Measurements from ENCODE around the gene XRRA1. TPM values are rescaled to one million over a fixed set of nuclear protein-coding genes. Genes with fewer than 3 reads are reported as not detected.
A peak's percentile ranks its signal among the peaks of the same experiment; 100 is the strongest.
"Not testable (repeated sequence)": the region's sequence is repeated elsewhere in the genome, so short reads cannot be mapped to it uniquely, and the experiment has no call there.

XRRA1 gene
- total RNA-seq, 2 donors from 2014 or later: 5.3 to 13.8 TPM

DNA sequence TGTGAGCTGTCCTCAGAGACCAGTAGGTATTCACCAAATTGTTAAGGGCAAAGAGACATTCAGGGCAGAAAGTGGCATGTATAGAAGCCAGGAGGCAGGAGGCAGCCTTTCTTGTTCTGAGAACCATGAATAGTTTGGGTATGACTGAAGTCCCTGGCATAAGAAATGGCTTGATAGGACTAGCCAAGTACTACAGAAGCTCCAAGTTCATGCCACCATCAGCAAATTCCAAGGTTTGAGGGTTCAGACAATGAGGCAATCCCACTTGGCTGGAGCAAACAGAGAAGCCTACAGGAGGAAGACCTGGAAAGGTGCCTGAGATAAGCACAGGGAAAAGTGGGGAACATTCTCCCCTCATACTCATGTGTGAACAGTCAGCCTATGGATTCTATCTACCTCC lies 25.8 kb downstream of the XRRA1 start:
- intact Hi-C loops (cut with DNase I): loop anchor here in 1 of 2 donors (10.0 kb wide), 1 partner anchor 322 kb away; the partner anchor contains the start of gene TPBGL
- ATAC-seq (no peak), DNase-seq (no peak)

DNA sequence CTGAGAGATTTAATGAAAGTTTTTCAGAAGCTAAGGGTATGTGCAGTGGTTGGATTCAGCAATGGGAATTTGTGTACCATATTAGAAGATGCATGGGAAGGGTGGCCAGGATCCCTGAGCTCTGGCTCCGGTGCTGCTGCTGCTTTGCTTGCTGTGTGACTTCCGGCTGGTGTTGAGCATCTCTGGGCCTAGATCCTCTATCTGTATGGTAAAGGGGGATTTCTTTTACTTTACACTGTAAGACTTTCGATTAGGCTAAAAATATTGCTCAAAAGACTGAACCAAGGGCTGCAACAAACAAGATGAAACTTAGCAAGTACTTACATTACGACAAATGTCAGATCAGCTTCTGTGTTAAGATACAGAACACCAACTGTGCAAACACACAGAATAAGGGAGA lies 39.1 kb downstream of the XRRA1 start:
- no peak for DNase-seq
- no peak for ATAC-seq
- intact Hi-C loops (cut with DNase I): no loop called here

DNA sequence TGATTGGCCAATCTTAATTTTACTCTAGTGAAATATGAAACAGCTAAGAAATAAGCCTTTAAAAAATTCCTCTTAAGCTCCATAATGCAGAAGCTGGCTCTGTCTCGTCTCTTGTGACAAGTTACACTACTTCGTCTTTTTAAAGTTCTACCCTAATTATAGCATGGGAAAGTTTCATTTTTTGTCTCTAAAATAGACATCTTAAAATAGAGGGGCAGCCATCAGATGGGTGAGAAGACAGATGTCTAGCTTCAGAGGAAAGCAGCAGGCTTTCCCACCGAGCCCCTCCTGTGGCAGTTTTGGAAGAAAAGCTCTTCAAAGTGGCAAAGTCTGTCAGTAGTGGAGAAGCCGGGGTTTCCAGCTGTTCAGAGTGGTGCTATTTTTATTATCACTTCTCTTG lies 39.5 kb downstream of the XRRA1 start:
- no peak for ATAC-seq
- DNase-seq: no peak
- intact Hi-C loops (cut with DNase I): no loop called here

DNA sequence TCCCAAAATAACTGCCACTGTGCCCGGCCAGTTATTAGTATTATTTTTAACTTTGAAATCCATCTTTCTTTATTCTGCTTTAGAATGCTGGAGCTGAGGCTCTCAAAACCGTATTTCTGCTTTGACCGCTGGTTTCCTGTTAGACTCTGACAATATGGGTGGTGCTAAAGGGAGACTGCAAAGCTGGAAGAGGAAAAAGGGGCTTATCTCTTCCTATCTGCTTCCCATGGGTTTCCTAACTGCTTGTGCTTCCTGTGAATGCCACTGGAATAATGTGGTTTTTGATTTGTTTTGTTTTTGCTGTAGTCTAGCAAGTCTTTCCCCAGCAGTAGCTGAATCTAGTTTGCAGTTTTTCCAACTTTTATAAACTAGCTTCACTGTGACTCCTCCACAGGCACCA lies 43.6 kb downstream of the XRRA1 start:
- ATAC-seq (peak in 1 of 2 donors; percentile 41), DNase-seq (no peak)
- intact Hi-C loops (cut with DNase I): no loop called here

DNA sequence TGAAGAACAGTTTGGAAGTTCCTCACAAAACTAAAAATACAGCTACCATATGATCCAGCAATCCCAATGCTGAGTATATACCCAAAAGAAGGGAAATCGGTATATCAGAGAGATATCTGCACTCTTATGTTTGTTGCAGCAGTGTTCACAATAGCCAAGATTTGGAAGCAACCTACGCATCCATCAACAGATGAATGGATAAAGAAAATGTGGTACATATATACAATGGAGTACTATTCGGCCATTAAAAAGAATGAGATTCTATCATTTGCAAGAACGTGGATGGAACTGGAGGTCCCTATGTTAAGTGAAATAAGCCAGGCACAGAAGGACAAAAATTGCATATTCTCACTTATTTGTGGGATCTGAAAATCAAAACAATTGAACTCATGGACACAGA lies 46.5 kb downstream of the XRRA1 start:
- intact Hi-C loops (cut with DNase I): no loop called here
- ATAC-seq: no peak
- DNase-seq: no peak

DNA sequence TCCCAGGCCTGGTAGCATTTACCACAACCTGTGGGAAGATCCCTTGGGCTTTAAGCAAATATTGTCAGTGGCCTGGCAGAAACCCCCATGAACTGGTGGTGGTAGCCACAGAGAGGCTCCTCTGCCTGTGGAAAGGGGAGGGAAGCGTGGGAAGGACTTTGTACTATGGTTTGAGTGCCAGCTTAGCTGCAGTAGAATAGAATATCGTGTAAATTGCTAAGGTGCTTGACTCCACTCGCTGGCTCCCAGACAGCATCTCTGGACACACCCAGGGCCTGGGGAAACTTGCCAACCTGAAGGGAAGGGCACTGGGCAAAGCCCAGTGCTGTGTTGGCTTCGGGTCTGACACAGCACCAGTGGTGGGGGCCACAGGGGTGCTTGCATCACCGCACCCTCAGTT lies 52.6 kb downstream of the XRRA1 start:
- no peak for DNase-seq
- intact Hi-C loops (cut with DNase I): no loop called here
- ATAC-seq: no peak

DNA sequence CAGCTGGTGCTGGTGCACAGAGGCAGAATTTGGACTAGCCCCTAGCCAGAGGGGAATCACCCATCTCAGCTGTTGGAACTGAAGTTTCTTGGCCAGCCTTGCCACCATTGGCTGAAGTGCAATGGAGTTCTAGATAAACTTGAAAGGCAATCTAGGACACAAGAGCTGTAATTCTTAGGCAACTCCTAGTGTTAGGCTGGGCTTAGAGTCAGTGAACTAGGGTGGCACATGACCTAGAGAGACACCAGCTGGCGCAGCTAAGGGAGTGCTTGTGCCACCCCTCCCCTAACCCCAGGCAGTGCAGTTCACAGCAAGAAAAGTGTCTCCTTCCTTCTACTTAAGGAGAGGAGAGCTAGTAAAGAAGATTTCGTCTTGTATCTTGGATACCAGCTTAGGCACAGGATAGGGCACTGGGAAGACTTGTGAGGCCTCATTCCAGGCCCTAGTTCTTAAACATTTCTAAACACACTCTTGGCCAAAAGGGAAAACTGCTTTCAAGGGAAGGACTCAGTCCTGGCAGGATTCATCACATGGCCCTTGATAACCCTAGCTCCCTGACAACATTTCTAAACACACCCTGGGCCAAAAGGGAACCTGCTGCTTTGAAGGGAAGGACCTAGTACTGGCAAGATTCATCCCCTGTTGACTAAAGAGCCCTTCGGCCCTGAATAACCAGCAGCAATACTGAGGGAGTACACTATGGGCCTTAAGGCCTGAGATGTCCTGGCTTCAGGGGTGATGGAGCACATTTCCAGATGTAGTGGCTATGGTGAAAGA lies 53.4 kb downstream of the XRRA1 start:
- no peak for DNase-seq
- peak; percentile 24 to 44 for ATAC-seq
- intact Hi-C loops (cut with DNase I): no loop called here

DNA sequence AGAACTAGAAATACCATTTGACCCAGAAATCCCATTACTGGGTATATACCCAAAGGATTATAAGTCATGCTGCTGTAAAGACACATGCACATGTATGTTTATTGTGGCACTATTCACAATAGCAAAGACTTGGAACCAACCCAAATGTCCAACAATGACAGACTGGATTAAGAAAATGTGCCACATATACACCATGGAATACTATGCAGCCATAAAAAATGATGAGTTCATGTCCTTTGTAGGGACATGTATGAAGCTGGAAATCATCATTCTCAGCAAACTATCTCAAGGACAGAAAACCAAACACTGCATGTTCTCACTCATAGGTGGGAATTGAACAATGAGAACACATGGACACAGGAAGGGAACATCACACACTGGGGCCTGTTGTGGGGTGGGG lies 55.9 kb downstream of the XRRA1 start:
- ATAC-seq; intact Hi-C loops (cut with DNase I); DNase-seq: not testable (repeated sequence)

DNA sequence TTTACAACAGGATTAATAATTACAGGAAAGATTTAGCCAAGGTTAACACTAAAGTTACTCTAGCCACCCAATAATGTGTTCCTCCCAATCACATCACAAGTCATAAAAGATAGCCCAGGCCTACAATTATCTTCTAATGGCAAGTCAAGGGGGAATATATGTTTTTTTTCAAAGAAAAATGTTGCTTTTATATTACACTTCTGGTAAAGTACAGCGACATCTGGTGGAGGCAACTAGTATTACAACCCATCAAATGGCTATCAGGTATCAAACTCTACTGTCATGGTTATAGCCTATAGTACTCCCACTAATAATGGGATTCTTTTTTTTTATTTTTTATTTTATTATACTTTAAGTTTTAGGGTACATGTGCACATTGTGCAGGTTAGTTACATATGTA lies 71.8 kb downstream of the XRRA1 start:
- intact Hi-C loops (cut with DNase I): no loop called here
- ATAC-seq: no peak

DNA sequence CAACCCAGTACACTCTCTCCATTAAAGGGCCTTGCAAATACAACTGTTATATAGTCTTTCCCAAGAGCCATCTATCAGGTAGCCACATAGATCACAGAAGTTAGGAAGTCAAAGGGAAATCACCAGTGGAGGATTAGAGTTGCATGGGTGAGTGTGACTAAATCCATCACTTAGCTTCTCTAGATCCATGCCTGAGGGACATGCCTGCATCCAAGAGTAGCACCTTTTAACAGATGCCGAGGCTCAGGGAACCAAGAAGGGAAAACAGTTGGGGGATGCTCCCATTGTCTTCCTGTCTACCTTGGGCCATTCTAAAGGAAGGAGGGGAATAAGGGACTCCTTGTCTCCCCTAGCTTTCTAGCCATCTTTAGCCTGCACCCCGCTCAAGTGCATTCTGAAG lies 77.9 kb downstream of the XRRA1 start:
- ATAC-seq: no peak
- no peak for DNase-seq
- intact Hi-C loops (cut with DNase I): no loop called here

More for the DNA sequence above, 71.8 kb downstream of the XRRA1 start:
- DNase-seq: no peak

DNA sequence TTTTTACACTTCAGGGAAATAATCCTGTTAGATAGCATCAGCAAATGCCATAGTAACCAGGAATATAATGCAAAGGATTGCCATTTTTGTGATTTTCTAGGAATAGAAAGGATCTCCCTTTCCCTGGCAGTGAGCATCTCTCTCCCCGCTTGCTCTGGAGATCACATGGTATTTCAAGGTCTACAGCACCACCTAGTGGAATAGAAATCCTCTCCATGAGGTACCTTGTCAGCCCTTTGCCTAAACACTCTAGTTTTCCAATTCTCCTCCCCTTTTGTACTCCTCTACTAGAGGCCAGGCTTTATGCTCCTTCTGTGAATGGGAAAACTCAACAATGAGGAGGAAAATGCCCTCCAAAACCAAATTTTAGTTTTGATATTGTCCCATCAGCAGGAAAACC lies 78.4 kb downstream of the XRRA1 start:
- ATAC-seq (no peak), DNase-seq (no peak)
- intact Hi-C loops (cut with DNase I): no loop called here

DNA sequence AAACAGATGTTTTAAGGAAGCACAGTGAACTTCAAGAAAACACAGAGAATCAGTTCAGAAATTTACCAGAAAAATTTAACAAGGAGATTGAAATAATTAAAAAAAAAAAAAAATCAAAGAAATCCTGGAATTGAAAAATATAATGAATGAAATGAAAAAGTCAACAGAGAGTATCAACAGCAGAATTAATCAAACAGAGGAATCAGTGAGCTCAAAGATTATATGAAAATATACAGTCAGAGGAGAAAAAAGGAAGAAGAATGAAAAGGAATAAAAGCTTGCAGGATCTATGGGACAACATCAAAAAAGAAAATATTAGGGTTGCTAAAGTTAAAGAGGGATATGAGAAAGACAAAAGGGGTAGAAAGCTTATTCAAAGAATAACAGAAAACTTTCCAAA lies 82.3 kb downstream of the XRRA1 start:
- no peak for DNase-seq
- intact Hi-C loops (cut with DNase I): no loop called here
- ATAC-seq: no peak

DNA sequence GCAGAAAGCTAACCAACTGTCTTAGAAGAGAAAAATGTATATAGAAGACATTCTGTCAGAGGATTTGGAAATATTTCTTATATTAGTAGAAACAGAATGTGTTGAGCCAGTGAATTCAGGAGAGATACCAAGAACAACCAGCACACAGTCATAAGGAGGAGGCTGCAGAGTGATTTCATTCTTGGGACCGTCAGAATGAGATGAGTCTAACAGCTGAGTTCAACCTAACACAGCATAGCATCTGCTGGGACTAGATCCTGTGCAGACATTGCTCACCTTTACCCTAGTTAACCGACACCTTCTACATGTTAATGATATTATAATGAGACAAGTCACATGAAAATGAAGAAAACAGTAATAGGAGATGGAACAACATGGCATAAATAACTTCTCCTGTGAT lies 85.5 kb downstream of the XRRA1 start:
- intact Hi-C loops (cut with DNase I): no loop called here
- DNase-seq (no peak), ATAC-seq (no peak)

DNA sequence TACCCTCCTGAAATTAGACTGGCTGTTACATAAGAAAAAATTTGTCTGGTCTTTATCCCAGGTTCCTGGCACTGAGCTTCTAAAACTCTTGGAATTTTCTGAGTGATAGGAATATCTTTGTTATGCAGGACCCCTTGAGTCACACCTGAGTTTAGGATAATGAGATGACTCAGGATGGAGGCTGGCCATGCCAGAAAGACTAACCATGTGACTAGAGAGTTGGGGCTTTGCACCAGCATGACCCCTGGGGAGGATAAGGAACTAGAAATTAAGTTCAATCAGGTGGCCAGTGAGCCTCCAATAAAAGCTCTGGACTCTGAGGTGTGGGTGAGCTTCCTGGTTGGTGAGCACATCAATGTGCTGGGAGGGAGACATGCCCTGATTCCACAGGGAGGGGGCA lies 88.1 kb downstream of the XRRA1 start:
- DNase-seq: no peak
- intact Hi-C loops (cut with DNase I): no loop called here
- ATAC-seq: no peak

DNA sequence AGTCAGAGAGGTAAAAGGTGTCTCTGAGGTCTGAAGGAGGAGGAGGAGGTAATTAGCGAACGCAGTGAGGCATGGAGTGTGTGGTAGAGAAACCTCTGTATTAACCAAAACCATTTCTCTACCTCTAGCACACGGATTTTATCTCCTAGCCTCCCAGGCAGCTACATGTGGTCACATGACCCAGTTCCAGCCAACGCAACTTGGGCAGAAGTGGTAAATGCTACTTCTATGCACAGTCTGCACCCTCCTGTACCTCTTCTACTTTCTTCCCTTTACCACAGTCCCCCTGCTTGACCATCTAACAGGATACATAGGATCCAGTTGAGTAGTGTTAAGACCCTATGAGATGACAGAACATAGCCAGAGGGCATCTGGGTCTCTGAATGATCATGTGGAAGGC lies 95.7 kb downstream of the XRRA1 start:
- DNase-seq: no peak
- intact Hi-C loops (cut with DNase I): no loop called here
- ATAC-seq: no peak

DNA sequence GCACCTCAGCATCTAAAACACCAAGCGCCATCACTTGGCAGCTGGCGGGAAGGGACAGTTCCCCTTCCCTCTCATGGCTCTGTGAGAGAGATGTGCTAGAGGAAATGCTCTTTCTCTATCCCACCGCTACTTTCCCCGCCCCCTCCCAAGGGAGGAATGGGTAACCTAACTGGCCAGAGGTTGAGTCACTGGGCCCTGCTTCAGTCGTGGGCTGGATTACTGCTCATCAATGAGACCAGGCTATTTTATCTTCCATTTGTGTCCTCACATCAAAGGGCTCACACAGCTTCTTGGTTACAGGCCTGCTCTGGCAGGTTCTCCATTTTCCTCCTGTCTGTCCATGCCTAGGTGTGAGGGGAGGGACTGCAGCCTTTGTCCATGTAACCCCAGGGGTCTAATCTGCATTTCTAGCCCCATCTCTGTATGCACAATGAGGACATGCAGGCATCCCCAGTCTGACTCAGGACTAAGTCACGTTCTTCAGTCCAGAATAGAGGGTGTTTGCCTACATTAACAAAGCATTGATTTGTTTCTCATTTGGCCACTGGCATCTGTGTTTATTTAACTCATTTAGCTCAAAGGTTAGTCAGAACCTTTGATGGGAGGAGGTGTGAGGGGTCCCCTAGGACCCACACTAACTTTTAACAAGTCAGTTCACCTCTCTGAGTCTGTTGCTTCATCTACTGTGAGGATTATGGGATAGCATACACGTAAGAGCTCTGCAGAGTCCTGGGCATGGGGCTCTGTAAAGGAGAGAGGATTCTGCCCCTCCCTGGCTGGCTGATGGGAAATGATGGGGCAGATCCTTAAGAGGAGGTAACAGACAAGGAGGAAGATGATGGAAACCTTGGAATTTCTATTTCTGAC lies 99.1 kb downstream of the XRRA1 start:
- intact Hi-C loops (cut with DNase I): no loop called here
- DNase-seq: peak; percentile 40
- ATAC-seq: peak in 1 of 2 donors; percentile 50

DNA sequence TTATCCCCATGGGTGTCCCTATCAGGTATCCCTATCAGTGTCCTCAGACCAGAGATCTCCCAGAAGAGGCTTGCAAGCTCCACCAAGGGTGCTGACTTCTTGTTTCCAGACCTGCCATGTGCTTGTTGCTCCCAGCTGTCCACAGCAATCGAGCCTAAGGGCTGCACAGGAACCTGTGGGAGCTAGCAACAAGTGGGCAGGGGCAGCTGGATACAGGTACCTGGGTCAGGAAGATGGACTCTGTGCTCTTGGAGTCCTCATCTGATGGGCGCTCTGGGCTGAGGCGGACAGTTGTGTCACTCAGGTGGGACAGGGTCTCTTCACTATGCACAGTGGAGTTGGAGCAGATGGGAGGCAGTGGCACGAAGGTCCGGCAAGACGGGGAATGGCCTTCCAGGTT lies 101.0 kb downstream of the XRRA1 start:
- DNase-seq: no peak
- intact Hi-C loops (cut with DNase I): no loop called here
- no peak for ATAC-seq

DNA sequence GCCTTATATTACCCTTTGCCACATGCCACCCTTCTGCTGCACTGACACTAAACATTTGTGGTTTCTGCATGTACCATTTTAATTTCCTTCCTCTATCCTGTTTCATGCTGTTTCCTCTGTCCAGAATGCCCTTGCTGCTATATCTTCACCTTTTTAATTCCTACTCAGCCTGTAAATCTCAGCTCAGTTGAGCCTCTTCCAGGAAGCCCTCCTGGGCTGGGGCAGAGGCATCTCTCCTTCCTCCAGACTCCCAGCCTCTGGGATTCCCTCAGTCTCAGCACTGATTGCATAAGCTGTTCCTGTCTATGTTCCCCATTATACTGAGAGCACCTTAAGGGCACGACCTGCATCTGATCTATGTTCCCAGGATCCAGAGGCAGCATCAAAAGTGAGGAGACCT lies 101.5 kb downstream of the XRRA1 start:
- ATAC-seq (no peak), DNase-seq (no peak)
- intact Hi-C loops (cut with DNase I): no loop called here

DNA sequence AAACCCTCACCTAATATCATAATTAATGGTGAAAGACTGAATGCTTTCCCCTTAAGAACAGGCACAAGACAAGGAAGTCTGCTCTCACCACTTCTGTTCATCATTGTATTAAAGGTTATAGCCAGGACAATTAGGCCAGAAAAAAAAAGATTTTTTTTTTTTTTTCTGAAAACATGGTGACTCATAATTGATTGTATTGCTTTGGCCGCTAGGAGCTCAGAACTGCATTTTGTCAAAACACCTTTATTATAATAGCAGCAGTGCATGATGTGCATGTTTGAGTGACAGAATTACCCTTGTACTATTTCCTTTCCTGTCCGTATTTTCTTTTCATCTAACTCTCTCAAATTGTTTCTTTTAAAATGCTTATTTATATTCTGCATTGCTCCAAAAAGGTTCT lies 102.1 kb downstream of the XRRA1 start:
- intact Hi-C loops (cut with DNase I): no loop called here
- ATAC-seq (no peak), DNase-seq (no peak)

DNA sequence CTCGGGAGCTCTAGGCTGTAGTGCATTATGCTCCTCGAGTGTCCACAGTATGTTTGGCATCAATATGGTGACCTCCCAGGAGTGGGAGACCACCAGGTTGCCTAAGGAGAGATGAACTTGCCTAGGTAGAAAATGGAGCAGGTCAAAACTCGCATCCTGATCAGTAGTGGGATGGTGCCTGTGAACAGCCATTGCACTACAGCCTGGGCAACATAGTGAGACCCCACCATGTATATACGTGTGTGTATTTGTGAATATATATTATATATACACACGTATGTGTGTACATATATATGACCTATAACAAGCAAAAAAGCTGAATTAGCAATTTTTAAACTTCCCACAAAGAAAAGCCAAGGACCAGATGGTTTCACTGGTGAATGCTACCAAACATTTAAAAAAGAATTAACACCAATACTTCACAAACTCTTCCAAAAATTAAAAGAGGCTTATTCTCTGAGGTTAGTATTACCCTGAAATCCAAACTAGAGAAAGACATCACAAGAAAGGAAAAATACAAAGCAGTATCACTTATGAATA lies 102.8 kb downstream of the XRRA1 start:
- DNase-seq (no peak), ATAC-seq (no peak)
- intact Hi-C loops (cut with DNase I): no loop called here

Data from left cardiac atrium (tissue), 4 donors.